CD4-positive, alpha-beta T cell treated with Interleukin-4 for 1 hour (primary cell): ENCODE data around the gene ACKR3.

Source experiments
- DNase-seq, 2 donors: peaks; one replicate each; pipeline ENCODE4 v3.0.0-alpha.2; 2020 to 2022

ACKR3 gene

GRCh38 chr2:236550701-236551465, 18.7 kb upstream of the ACKR3 start:
- DNase-seq = no peak

GRCh38 chr2:236551471-236552211, 18.0 kb upstream of the ACKR3 start:
- DNase-seq = no peak

GRCh38 chr2:236552212-236552542, 17.4 kb upstream of the ACKR3 start:
- DNase-seq = no peak

- no peak for DNase-seq
Measured at GRCh38 chr2:236552581-236553363, 16.9 kb upstream of the ACKR3 start.

- DNase-seq = no peak
Measured at GRCh38 chr2:236553522-236553921, 16.1 kb upstream of the ACKR3 start.

- no peak for DNase-seq
Measured at GRCh38 chr2:236554629-236555282, 14.9 kb upstream of the ACKR3 start.

GRCh38 chr2:236555481-236555880, 14.1 kb upstream of the ACKR3 start:
- no peak for DNase-seq

GRCh38 chr2:236557306-236558030, 12.2 kb upstream of the ACKR3 start:
- no peak for DNase-seq

- no peak for DNase-seq
Measured at GRCh38 chr2:236558036-236558435, 11.6 kb upstream of the ACKR3 start.

- no peak for DNase-seq
Measured at GRCh38 chr2:236558993-236559978, 10.3 kb upstream of the ACKR3 start.

- DNase-seq = no peak
Measured at GRCh38 chr2:236561874-236562273, 7.8 kb upstream of the ACKR3 start.

GRCh38 chr2:236562434-236562833, 7.2 kb upstream of the ACKR3 start:
- DNase-seq = no peak

GRCh38 chr2:236563953-236564352, 5.7 kb upstream of the ACKR3 start:
- DNase-seq = no peak

- no peak for DNase-seq
Measured at GRCh38 chr2:236565212-236565611, 4.4 kb upstream of the ACKR3 start.

- DNase-seq = no peak
Measured at GRCh38 chr2:236565879-236566402, 3.7 kb upstream of the ACKR3 start.

- no peak for DNase-seq
Measured at GRCh38 chr2:236566596-236566995, 3.0 kb upstream of the ACKR3 start.

GRCh38 chr2:236568068-236568921, 1.3 kb upstream of the ACKR3 start:
- DNase-seq = peak; percentile 35

- no peak for DNase-seq
Measured at GRCh38 chr2:236568922-236569572, 578 bp upstream of the ACKR3 start.
